HCT116 (cell line): ENCODE results near the gene PSRC1.

Experiments used
- CEBPB ChIP-seq: IDR thresholded peaks from 2 replicates; pipeline ENCODE4 v1.6.1; 2012; ENCODE audit warnings: low read depth
- EGR1 ChIP-seq: IDR thresholded peaks from 2 replicates; pipeline ENCODE4 v1.6.1; 2012; ENCODE audit warnings: low read depth
- EZH2 ChIP-seq: fragments of 200-600 bp; sonication (generic); IDR thresholded peaks from 2 replicates; pipeline ENCODE4 v1.6.1; 2017; ENCODE audit warnings: antibody characterized with exemption, mixed run types
- FOSL1 ChIP-seq: IDR thresholded peaks from 2 replicates; pipeline ENCODE4 v1.6.1; 2012; ENCODE audit warnings: low read depth
- JUND ChIP-seq: IDR thresholded peaks from 2 replicates; pipeline ENCODE4 v1.6.1; 2012
- MAX ChIP-seq: IDR thresholded peaks from 2 replicates; pipeline ENCODE4 v1.6.1; 2012
- POLR2A ChIP-seq: IDR thresholded peaks from 2 replicates; pipeline ENCODE4 v1.7.0; 2011; ENCODE audit warnings: borderline replicate concordance; ENCODE audit not compliant: insufficient read depth, insufficient read length; ENCODE audit errors: extremely low read depth
- POLR2AphosphoS5 ChIP-seq: IDR thresholded peaks from 2 replicates; pipeline ENCODE4 v1.6.1; 2011; ENCODE audit warnings: mild to moderate bottlenecking, low read depth, low read length, moderate library complexity
- REST ChIP-seq: IDR thresholded peaks from 2 replicates; pipeline ENCODE4 v1.6.1; 2012; ENCODE audit warnings: low read depth
- SIN3A ChIP-seq: IDR thresholded peaks from 2 replicates; pipeline ENCODE4 v1.6.1; 2012; ENCODE audit warnings: low read depth
- SRF ChIP-seq: IDR thresholded peaks from 2 replicates; pipeline ENCODE4 v1.6.1; 2012; ENCODE audit warnings: low read depth
- TCF7L2 ChIP-seq: IDR thresholded peaks from 2 replicates; pipeline ENCODE4 v1.7.0; 2011; ENCODE audit warnings: borderline replicate concordance, inconsistent platforms; ENCODE audit not compliant: insufficient read depth, insufficient read length; ENCODE audit errors: extremely low read depth
- YY1 ChIP-seq: IDR thresholded peaks from 2 replicates; pipeline ENCODE4 v1.6.1; 2011; ENCODE audit warnings: low read length, low read depth, moderate library complexity, mild to moderate bottlenecking; ENCODE audit not compliant: insufficient replicate concordance; ENCODE audit errors: extremely low read depth
- TF ChIP-seq, protein P1 (sequence below), 3 experiments: fragments of 200-600 bp in 1 of 3; sonication (generic) in 1 of 3; IDR thresholded peaks in 2 of 3; conservative IDR thresholded peaks in 1 of 3; 2 replicates each; pipeline ENCODE4 v1.5.1; 2012 to 2017; ENCODE audit warnings: low read depth in 2 of 3, low read length in 2 of 3, antibody characterized with exemption in 1 of 3, borderline replicate concordance in 1 of 3, control low read depth in 1 of 3, mild to moderate bottlenecking in 1 of 3, mixed read lengths in 1 of 3, mixed run types in 1 of 3, moderate library complexity in 1 of 3; ENCODE audit not compliant: insufficient read depth in 1 of 3

DNA sequence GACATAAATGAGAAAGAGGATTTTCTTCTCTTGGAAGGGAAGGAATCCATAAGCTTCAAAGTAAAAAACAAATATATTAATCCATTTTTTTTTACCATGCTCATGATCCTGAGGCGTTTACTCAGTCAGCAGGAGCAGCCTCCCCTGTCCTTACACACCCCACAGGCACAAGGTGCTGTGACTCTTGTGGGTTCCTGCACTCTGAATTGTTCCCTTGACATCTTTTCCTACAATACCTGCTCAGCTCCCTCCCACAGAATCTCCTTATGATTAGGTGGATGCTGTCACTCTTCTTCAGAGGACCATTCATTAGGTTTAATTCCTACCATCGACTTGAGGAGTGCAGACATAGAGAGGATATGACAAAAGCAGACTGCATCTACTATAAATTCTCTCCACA lies 10.1 kb upstream of the PSRC1 start:
- TF ChIP-seq CEBPB, result no peak
- TF ChIP-seq, protein P1, sequence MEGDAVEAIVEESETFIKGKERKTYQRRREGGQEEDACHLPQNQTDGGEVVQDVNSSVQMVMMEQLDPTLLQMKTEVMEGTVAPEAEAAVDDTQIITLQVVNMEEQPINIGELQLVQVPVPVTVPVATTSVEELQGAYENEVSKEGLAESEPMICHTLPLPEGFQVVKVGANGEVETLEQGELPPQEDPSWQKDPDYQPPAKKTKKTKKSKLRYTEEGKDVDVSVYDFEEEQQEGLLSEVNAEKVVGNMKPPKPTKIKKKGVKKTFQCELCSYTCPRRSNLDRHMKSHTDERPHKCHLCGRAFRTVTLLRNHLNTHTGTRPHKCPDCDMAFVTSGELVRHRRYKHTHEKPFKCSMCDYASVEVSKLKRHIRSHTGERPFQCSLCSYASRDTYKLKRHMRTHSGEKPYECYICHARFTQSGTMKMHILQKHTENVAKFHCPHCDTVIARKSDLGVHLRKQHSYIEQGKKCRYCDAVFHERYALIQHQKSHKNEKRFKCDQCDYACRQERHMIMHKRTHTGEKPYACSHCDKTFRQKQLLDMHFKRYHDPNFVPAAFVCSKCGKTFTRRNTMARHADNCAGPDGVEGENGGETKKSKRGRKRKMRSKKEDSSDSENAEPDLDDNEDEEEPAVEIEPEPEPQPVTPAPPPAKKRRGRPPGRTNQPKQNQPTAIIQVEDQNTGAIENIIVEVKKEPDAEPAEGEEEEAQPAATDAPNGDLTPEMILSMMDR (IDR thresholded peaks at IDR 0.05 in 2 of 3, conservative IDR thresholded peaks at IDR 0.05 in 1 of 3; ENCODE audit: borderline replicate concordance in 1 of 3, insufficient read depth in 1 of 3, low read depth in 2 of 3, low read length in 2 of 3), result no peak
- no peak for TF ChIP-seq YY1
- no peak for TF ChIP-seq POLR2AphosphoS5
- no peak for TF ChIP-seq TCF7L2
- TF ChIP-seq EZH2, result no peak
- TF ChIP-seq MAX, result no peak
- TF ChIP-seq POLR2A, result no peak
- TF ChIP-seq FOSL1, result no peak
- TF ChIP-seq SIN3A, result no peak
- TF ChIP-seq REST, result no peak
- TF ChIP-seq EGR1, result no peak
- TF ChIP-seq SRF, result no peak
- TF ChIP-seq JUND, result no peak
